ENCODE data around the gene C5AR1. TPM values are rescaled to one million over a fixed set of nuclear protein-coding genes. Genes with fewer than 3 reads are reported as not detected.
A peak's percentile ranks its signal among the peaks of the same experiment; 100 is the strongest.

The C5AR1 gene
- total and polyA plus RNA-seq, 9 of the 15 experiments (the other 6 are each of a cell fraction or from before 2014, with no cell fraction given): 0.06 to 1.6 (median 0.28) TPM; not detected in 3

GRCh38 chr19:47348819-47349795, 39.4 kb downstream of the C5AR1 start, which contains the start of gene DHX34 (continued):
- peak; percentile 79; the same call in 1 of the 2 replicates for TF ChIP-seq TFAP4 (CRISPR knock-in tag; IDR thresholded peaks at IDR 0.05; ENCODE audit: borderline replicate concordance)
- TF ChIP-seq ZNF740 (CRISPR knock-in tag; IDR thresholded peaks at IDR 0.05): no peak
- TF ChIP-seq ZNF740 (tag; IDR thresholded peaks at IDR 0.05): no peak
- TF ChIP-seq KAT2B (IDR thresholded peaks at IDR 0.05; ENCODE audit: low read depth, low read length): no peak
- TF ChIP-seq EGR1 (conservative IDR thresholded peaks at IDR 0.05): peak; percentile 80
- TF ChIP-seq MNT (conservative IDR thresholded peaks at IDR 0.05): peak; percentile 98
- TF ChIP-seq HMGXB4 (CRISPR knock-in tag; IDR thresholded peaks at IDR 0.05): peak; percentile 75; the same call in 1 of the 2 replicates
- no peak for TF ChIP-seq SNRNP70 (optimal IDR thresholded peaks at IDR 0.05; ENCODE audit: low read depth, low read length)
- TF ChIP-seq ZNF696 (CRISPR knock-in tag; conservative IDR thresholded peaks at IDR 0.05): no peak
- 0 out of 2 replicates have a peak, but pooled peaks have one; percentile 54 for TF ChIP-seq E2F3 (CRISPR knock-in tag; IDR thresholded peaks at IDR 0.05)
- TF ChIP-seq ZNF445 (CRISPR knock-in tag; IDR thresholded peaks at IDR 0.05; ENCODE audit: low read depth): no peak
- TF ChIP-seq ILK (tag; IDR thresholded peaks at IDR 0.05; ENCODE audit: borderline replicate concordance, low read depth): no peak
- no peak for TF ChIP-seq ZNF76 (CRISPR knock-in tag; IDR thresholded peaks at IDR 0.05; ENCODE audit: borderline replicate concordance)
- no peak for TF ChIP-seq PHF21A (IDR thresholded peaks at IDR 0.05; ENCODE audit: borderline replicate concordance, low read depth)
- no peak for TF ChIP-seq CHD2 (IDR thresholded peaks at IDR 0.05; ENCODE audit: low read depth, low read length)

Data from K562 (cell line).